Measurements from ENCODE around the gene IFITM1. TPM values are rescaled to one million over a fixed set of nuclear protein-coding genes. Genes with fewer than 3 reads are reported as not detected.

IFITM1 gene
- total and polyA plus RNA-seq, 2 of the 8 experiments (the other 6 are each of a cell fraction or from before 2014, with no cell fraction given) = 394 to 1,464 TPM

DNA sequence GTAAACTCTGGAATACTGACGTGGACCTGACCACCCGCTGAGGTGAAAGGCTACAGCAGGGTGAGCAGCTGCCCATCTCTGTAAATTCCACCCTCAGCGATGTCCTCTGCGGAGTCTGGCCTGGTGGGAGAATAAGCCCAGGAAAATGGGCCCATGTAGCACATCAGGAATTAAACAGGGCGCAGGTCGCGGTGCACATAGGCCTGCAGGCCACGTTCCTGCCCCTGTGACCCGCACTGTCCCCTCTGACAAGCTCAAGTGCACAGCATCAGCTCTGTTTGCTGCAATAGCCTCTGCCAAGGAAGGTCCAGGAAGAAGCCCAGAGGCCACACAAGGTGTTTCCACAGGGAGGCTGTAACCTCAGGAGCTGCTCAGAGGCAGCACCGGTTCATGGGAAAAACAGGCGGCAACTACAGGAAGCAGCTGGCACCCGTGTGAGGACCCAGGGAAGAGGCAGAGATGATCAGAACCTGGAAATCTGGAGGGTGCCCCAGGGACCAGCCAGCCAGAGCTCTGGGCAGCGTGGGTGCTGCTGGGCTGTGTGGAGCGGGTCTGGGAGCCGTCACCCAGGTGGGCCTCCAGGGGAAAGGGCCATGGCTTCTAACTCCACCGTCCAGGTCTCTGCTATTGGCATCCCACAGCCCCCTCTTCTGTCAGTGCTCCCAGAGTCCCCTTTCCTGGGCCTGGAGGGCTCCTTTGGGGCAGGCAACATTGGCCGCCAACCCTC, 7.0 kb upstream of the IFITM1 start:
- peak overlapping the region; percentile 71 for H4K91ac ChIP-seq (replicated peaks; ENCODE audit: insufficient read length, low read length)
- H2BK12ac ChIP-seq (ENCODE audit: low read depth, low read length) = peak overlapping the region; percentile 99
- peak overlapping the region; percentile 75; the same call in 1 of the 2 replicates for H2BK15ac ChIP-seq (ENCODE audit: low read length)
- DNase-seq (ENCODE audit: low read depth in 1 of 2, low spot score in 2 of 2) = no peak
- H2AFZ ChIP-seq (ENCODE audit: low read length) = no peak overlapping the region
- H3K4me2 ChIP-seq (ENCODE audit: insufficient read depth in 1 of 2, low read depth in 2 of 2, low read length in 2 of 2) = no peak overlapping the region; a peak in 1 of 4 replicates
- H3K56ac ChIP-seq (replicated peaks; ENCODE audit: insufficient read length, low read depth, low read length) = peak overlapping the region; percentile 64
- H3K27ac ChIP-seq (ENCODE audit: low read depth, low read length) = no peak overlapping the region
- TF ChIP-seq SP4 (IDR thresholded peaks at IDR 0.05; ENCODE audit: low read length) (no peak), SUZ12 (IDR thresholded peaks at IDR 0.05; ENCODE audit: low read length) (no peak), E2F6 (IDR thresholded peaks at IDR 0.05) (0 out of 2 replicates have a peak, but pooled peaks have one; percentile 34), RXRA (IDR thresholded peaks at IDR 0.05; ENCODE audit: insufficient read depth, low read depth, low read length) (no peak), BACH1 (IDR thresholded peaks at IDR 0.05; ENCODE audit: low read length) (no peak)
- H4K8ac ChIP-seq (ENCODE audit: extremely low read depth, insufficient read depth, low read length) = peak overlapping the region; percentile 73
- H3K9me3 ChIP-seq (ENCODE audit: insufficient read depth in 2 of 2, low read depth in 1 of 2, low read length in 1 of 2) = no peaks in the 10 kb centered on the region
- H4K5ac ChIP-seq (ENCODE audit: insufficient read length, low read depth, low read length) = no peak overlapping the region
- peaks cover 0 to 3% of the 10 kb centered on the region in 2 experiments; a peak in 1 of 4 replicates for H3K79me2 ChIP-seq (ENCODE audit: control insufficient read depth in 1 of 2, insufficient read depth in 2 of 2, low read length in 2 of 2)
- H3K36me3 ChIP-seq (ENCODE audit: control insufficient read depth in 2 of 4, insufficient read depth in 4 of 4, low read length in 3 of 4) = no peaks in the 10 kb centered on the region
- peak overlapping the region; percentile 71 for H3K18ac ChIP-seq (ENCODE audit: extremely low read depth, low read length)
- 85% methylated on average over 17 of the region's 17 CpGs; no CpG with 5 or more reads in 1 of the 2 experiments for WGBS, 2 experiments (ENCODE audit: extremely low coverage in 1 of 2, insufficient coverage in 1 of 2, insufficient read length in 1 of 2, insufficient replicate concordance in 2 of 2, low coverage in 1 of 2, low lambda C conversion rate in 2 of 2, missing lambda C conversion rate in 1 of 2)
- H3K14ac ChIP-seq (ENCODE audit: insufficient read length) = no peak overlapping the region
- no peak overlapping the region for H3K9ac ChIP-seq (replicated peaks in 1 of 4; ENCODE audit: extremely low read depth in 1 of 4, low read depth in 3 of 4, low read length in 3 of 4)
- no peak overlapping the region for H3K4me3 ChIP-seq (ENCODE audit: extremely low read depth in 1 of 4, insufficient read depth in 2 of 4, low read depth in 3 of 4, low read length in 4 of 4)
- peak overlapping the region; percentile 86; the same call in 1 of the 2 replicates for H2AK5ac ChIP-seq (ENCODE audit: low read depth, low read length)
- CTCF ChIA-PET (ENCODE audit: partially characterized antibody) = interaction anchor here (0.8 to 6.1 kb wide), 21 partner anchors 9 to 211 kb away, joined by 3 to 52 read pairs (median 4); no protein-coding TSS in a partner anchor
- no peaks in the 10 kb centered on the region for H3K79me1 ChIP-seq (ENCODE audit: low read depth, low read length)
- peaks cover 5% of the 10 kb centered on the region; the same call in 1 of the 2 replicates for H3K23me2 ChIP-seq (ENCODE audit: low read depth, low read length)
- peaks cover 12 to 40% (median 29%) of the 10 kb centered on the region in 4 experiments for H3K4me1 ChIP-seq (replicated peaks in 1 of 4; ENCODE audit: control insufficient read depth in 3 of 4, insufficient read depth in 4 of 4, low read length in 3 of 4)
- no peak overlapping the region for H3K23ac ChIP-seq (ENCODE audit: insufficient read length)
- FAIRE-seq = no peak
- peak overlapping the region; percentile 97 for H2BK120ac ChIP-seq (replicated peaks; ENCODE audit: low read depth, low read length)
- peak overlapping the region; percentile 100 for H2BK20ac ChIP-seq (ENCODE audit: low read length)
- H3K27me3 ChIP-seq (replicated peaks in 1 of 4; ENCODE audit: control insufficient read depth in 3 of 4, extremely low read depth in 1 of 4, insufficient read depth in 3 of 4, low read length in 3 of 4) = no peaks in the 10 kb centered on the region; a peak in 1 of 7 replicates
- peak overlapping the region; percentile 73 for H3K4ac ChIP-seq (replicated peaks; ENCODE audit: insufficient read length, low read depth, low read length)
- POLR2A ChIA-PET (ENCODE audit: partially characterized antibody) = interaction anchor here (0.6 to 5.2 kb wide), 10 partner anchors 10 to 62 kb away, joined by 3 to 33 read pairs (median 4); no protein-coding TSS in a partner anchor
- peak overlapping the region; percentile 82; the same call in 1 of the 2 replicates for H2BK5ac ChIP-seq (ENCODE audit: low read depth, low read length)
- H4K20me1 ChIP-seq (replicated peaks in 1 of 2; ENCODE audit: control insufficient read depth in 1 of 2, insufficient read depth in 2 of 2, low read length in 2 of 2) = no peaks in the 10 kb centered on the region
